ENCODE data around the gene PPP2R5D.
A peak's percentile ranks its signal among the peaks of the same experiment; 100 is the strongest.

The PPP2R5D gene

GRCh38 chr6:43013843-43014433 lies 29.6 kb downstream of the PPP2R5D start, which contains the start of the genes KLHDC3 and MEA1:
KLHDC3 (plus strand) TSS chr6:43014249; CDS start chr6:43017193, 2,944 bp downstream.
MEA1 (minus strand) TSS chr6:43013946; CDS start chr6:43013813, 133 bp downstream.
- Histone ChIP-seq H3K27me3 (ENCODE audit: insufficient read depth, low read length, poor library complexity) (no peaks in the 10 kb centered on the region), H3K23ac (ENCODE audit: low read length) (peak within 1 kb of the TSS; percentile 83), H3K79me1 (ENCODE audit: low read length) (peaks cover 16% of the 10 kb centered on the region), H2BK120ac (ENCODE audit: low read depth, low read length) (no peak within 1 kb of the TSS), H3K27ac (ENCODE audit: low read depth, low read length) (peak within 1 kb of the TSS; percentile 48), H4K8ac (ENCODE audit: low read depth, low read length) (peak within 1 kb of the TSS; percentile 82), H3K79me2 (ENCODE audit: control insufficient read depth, insufficient read depth, low read length) (peaks cover 21% of the 10 kb centered on the region), H2AK5ac (ENCODE audit: low read length) (peak within 1 kb of the TSS; percentile 88), H4K5ac (ENCODE audit: low read length) (no peak within 1 kb of the TSS), H3K9ac (ENCODE audit: low read length) (peak within 1 kb of the TSS; percentile 93), H3K18ac (ENCODE audit: low read length) (peak within 1 kb of the TSS; percentile 19), H3K4me3 (ENCODE audit: low read length) (peak within 1 kb of the TSS; percentile 88), H2BK5ac (ENCODE audit: low read length) (peak within 1 kb of the TSS; percentile 56), H3K56ac (ENCODE audit: low read length) (peak within 1 kb of the TSS; percentile 96), H3K4ac (ENCODE audit: low read depth, low read length) (no peak within 1 kb of the TSS), H3K4me2 (ENCODE audit: low read length) (peak within 1 kb of the TSS; percentile 98), H2BK15ac (replicated peaks; ENCODE audit: low read depth) (no peak within 1 kb of the TSS), H3K36me3 (ENCODE audit: control insufficient read depth, insufficient read depth, low read length) (peaks cover 20% of the 10 kb centered on the region), H3K4me1 (ENCODE audit: control insufficient read depth, low read depth, low read length) (peaks cover 6% of the 10 kb centered on the region)
- DNase-seq: peak; percentile 100
- WGBS (ENCODE audit: extremely low coverage, insufficient coverage, low lambda C conversion rate): no CpG with 5 or more reads among the region's 51 CpGs

- H2BK120ac ChIP-seq (ENCODE audit: low read depth, low read length): no peak overlapping the region
- no peak overlapping the region for H3K4ac ChIP-seq (ENCODE audit: low read depth, low read length)
- H4K8ac ChIP-seq (ENCODE audit: low read depth, low read length): no peak overlapping the region
- DNase-seq: no peak
- H3K18ac ChIP-seq (ENCODE audit: low read length): peak overlapping the region; percentile 4
- peak overlapping the region; percentile 48 for H3K27ac ChIP-seq (ENCODE audit: low read depth, low read length)
- peaks cover 6% of the 10 kb centered on the region for H3K4me1 ChIP-seq (ENCODE audit: control insufficient read depth, low read depth, low read length)
- H3K4me2 ChIP-seq (ENCODE audit: low read length): peak overlapping the region; percentile 97
- H2BK5ac ChIP-seq (ENCODE audit: low read length): peak overlapping the region; percentile 56
- peak overlapping the region; percentile 88 for H2AK5ac ChIP-seq (ENCODE audit: low read length)
- peak overlapping the region; percentile 88 for H3K4me3 ChIP-seq (ENCODE audit: low read length)
- H4K5ac ChIP-seq (ENCODE audit: low read length): no peak overlapping the region
- H3K27me3 ChIP-seq (ENCODE audit: insufficient read depth, low read length, poor library complexity): no peaks in the 10 kb centered on the region
- H3K23ac ChIP-seq (ENCODE audit: low read length): peak overlapping the region; percentile 83
- no CpG with 5 or more reads among the region's 7 CpGs for WGBS (ENCODE audit: extremely low coverage, insufficient coverage, low lambda C conversion rate)
- H3K9ac ChIP-seq (ENCODE audit: low read length): peak overlapping the region; percentile 93
- peaks cover 21% of the 10 kb centered on the region for H3K79me2 ChIP-seq (ENCODE audit: control insufficient read depth, insufficient read depth, low read length)
- H3K56ac ChIP-seq (ENCODE audit: low read length): peak overlapping the region; percentile 96
- no peak overlapping the region for H2BK15ac ChIP-seq (replicated peaks; ENCODE audit: low read depth)
- peaks cover 18% of the 10 kb centered on the region for H3K79me1 ChIP-seq (ENCODE audit: low read length)
- peaks cover 20% of the 10 kb centered on the region for H3K36me3 ChIP-seq (ENCODE audit: control insufficient read depth, insufficient read depth, low read length)
These were observed 30.1 kb downstream of the PPP2R5D start for GRCh38 chr6:43014434-43014909.

GRCh38 chr6:43016176-43016942 lies 32.0 kb downstream of the PPP2R5D start:
- no peaks in the 10 kb centered on the region for H3K27me3 ChIP-seq (ENCODE audit: insufficient read depth, low read length, poor library complexity)
- no peak overlapping the region for H3K18ac ChIP-seq (ENCODE audit: low read length)
- no peak overlapping the region for H3K9ac ChIP-seq (ENCODE audit: low read length)
- DNase-seq: peak; percentile 9
- no peak overlapping the region for H3K27ac ChIP-seq (ENCODE audit: low read depth, low read length)
- no peak overlapping the region for H4K8ac ChIP-seq (ENCODE audit: low read depth, low read length)
- H3K23ac ChIP-seq (ENCODE audit: low read length): peak overlapping the region; percentile 57
- H3K4me2 ChIP-seq (ENCODE audit: low read length): no peak overlapping the region
- H3K56ac ChIP-seq (ENCODE audit: low read length): no peak overlapping the region
- H3K4ac ChIP-seq (ENCODE audit: low read depth, low read length): no peak overlapping the region
- peaks cover 18% of the 10 kb centered on the region for H3K79me1 ChIP-seq (ENCODE audit: low read length)
- H2BK15ac ChIP-seq (replicated peaks; ENCODE audit: low read depth): no peak overlapping the region
- H2BK5ac ChIP-seq (ENCODE audit: low read length): no peak overlapping the region
- H2BK120ac ChIP-seq (ENCODE audit: low read depth, low read length): no peak overlapping the region
- no CpG with 5 or more reads among the region's 7 CpGs for WGBS (ENCODE audit: extremely low coverage, insufficient coverage, low lambda C conversion rate)
- no peak overlapping the region for H3K4me3 ChIP-seq (ENCODE audit: low read length)
- H3K79me2 ChIP-seq (ENCODE audit: control insufficient read depth, insufficient read depth, low read length): peaks cover 21% of the 10 kb centered on the region
- peaks cover 7% of the 10 kb centered on the region for H3K4me1 ChIP-seq (ENCODE audit: control insufficient read depth, low read depth, low read length)
- peaks cover 12% of the 10 kb centered on the region for H3K36me3 ChIP-seq (ENCODE audit: control insufficient read depth, insufficient read depth, low read length)
- no peak overlapping the region for H4K5ac ChIP-seq (ENCODE audit: low read length)
- no peak overlapping the region for H2AK5ac ChIP-seq (ENCODE audit: low read length)

GRCh38 chr6:43016943-43017334 lies 32.6 kb downstream of the PPP2R5D start:
- peak overlapping the region; percentile 57 for H3K23ac ChIP-seq (ENCODE audit: low read length)
- H3K4me1 ChIP-seq (ENCODE audit: control insufficient read depth, low read depth, low read length): peaks cover 7% of the 10 kb centered on the region
- no peak overlapping the region for H2BK120ac ChIP-seq (ENCODE audit: low read depth, low read length)
- peaks cover 23% of the 10 kb centered on the region for H3K79me2 ChIP-seq (ENCODE audit: control insufficient read depth, insufficient read depth, low read length)
- H3K4me2 ChIP-seq (ENCODE audit: low read length): no peak overlapping the region
- H3K18ac ChIP-seq (ENCODE audit: low read length): no peak overlapping the region
- H3K4me3 ChIP-seq (ENCODE audit: low read length): no peak overlapping the region
- no peak overlapping the region for H3K27ac ChIP-seq (ENCODE audit: low read depth, low read length)
- H3K9ac ChIP-seq (ENCODE audit: low read length): no peak overlapping the region
- DNase-seq: no peak
- H4K5ac ChIP-seq (ENCODE audit: low read length): no peak overlapping the region
- H2BK15ac ChIP-seq (replicated peaks; ENCODE audit: low read depth): no peak overlapping the region
- H3K36me3 ChIP-seq (ENCODE audit: control insufficient read depth, insufficient read depth, low read length): peaks cover 11% of the 10 kb centered on the region
- H4K8ac ChIP-seq (ENCODE audit: low read depth, low read length): no peak overlapping the region
- no CpG with 5 or more reads among the region's 12 CpGs for WGBS (ENCODE audit: extremely low coverage, insufficient coverage, low lambda C conversion rate)
- no peak overlapping the region for H3K56ac ChIP-seq (ENCODE audit: low read length)
- peaks cover 18% of the 10 kb centered on the region for H3K79me1 ChIP-seq (ENCODE audit: low read length)
- H2AK5ac ChIP-seq (ENCODE audit: low read length): no peak overlapping the region
- no peak overlapping the region for H2BK5ac ChIP-seq (ENCODE audit: low read length)
- H3K27me3 ChIP-seq (ENCODE audit: insufficient read depth, low read length, poor library complexity): no peaks in the 10 kb centered on the region
- H3K4ac ChIP-seq (ENCODE audit: low read depth, low read length): no peak overlapping the region

- peaks cover 2% of the 10 kb centered on the region for H3K4me1 ChIP-seq (ENCODE audit: control insufficient read depth, low read depth, low read length)
- no peak overlapping the region for H2AK5ac ChIP-seq (ENCODE audit: low read length)
- H2BK15ac ChIP-seq (replicated peaks; ENCODE audit: low read depth): no peak overlapping the region
- H3K79me2 ChIP-seq (ENCODE audit: control insufficient read depth, insufficient read depth, low read length): peaks cover 29% of the 10 kb centered on the region
- H3K27me3 ChIP-seq (ENCODE audit: insufficient read depth, low read length, poor library complexity): no peaks in the 10 kb centered on the region
- H3K9ac ChIP-seq (ENCODE audit: low read length): no peak overlapping the region
- no peak overlapping the region for H3K4me2 ChIP-seq (ENCODE audit: low read length)
- H3K23ac ChIP-seq (ENCODE audit: low read length): no peak overlapping the region
- no peak overlapping the region for H3K27ac ChIP-seq (ENCODE audit: low read depth, low read length)
- H4K5ac ChIP-seq (ENCODE audit: low read length): no peak overlapping the region
- peaks cover 16% of the 10 kb centered on the region for H3K79me1 ChIP-seq (ENCODE audit: low read length)
- H3K4me3 ChIP-seq (ENCODE audit: low read length): no peak overlapping the region
- no peak overlapping the region for H3K4ac ChIP-seq (ENCODE audit: low read depth, low read length)
- no peak for DNase-seq
- WGBS (ENCODE audit: extremely low coverage, insufficient coverage, low lambda C conversion rate): no CpG with 5 or more reads among the region's 2 CpGs
- no peak overlapping the region for H2BK5ac ChIP-seq (ENCODE audit: low read length)
- H4K8ac ChIP-seq (ENCODE audit: low read depth, low read length): no peak overlapping the region
- H3K56ac ChIP-seq (ENCODE audit: low read length): no peak overlapping the region
- peaks cover 11% of the 10 kb centered on the region for H3K36me3 ChIP-seq (ENCODE audit: control insufficient read depth, insufficient read depth, low read length)
- H3K18ac ChIP-seq (ENCODE audit: low read length): no peak overlapping the region
- H2BK120ac ChIP-seq (ENCODE audit: low read depth, low read length): no peak overlapping the region
These were observed 34.8 kb downstream of the PPP2R5D start for GRCh38 chr6:43019152-43019551.
